IMR-90 (cell line): Measurements from ENCODE around the gene NOX3. TPM values are rescaled to one million over a fixed set of nuclear protein-coding genes. Genes with fewer than 3 reads are reported as not detected.
"Not testable (repeated sequence)": the region's sequence is repeated elsewhere in the genome, so short reads cannot be mapped to it uniquely, and the experiment has no call there.

ENCODE experiments used
- ATAC-seq: fragments of 200-7000 bp; cut with Tn5 transposase; 2 replicates; pipeline ENCODE4 v1.9.1; 2020; ENCODE audit warnings: low read depth, mild to moderate bottlenecking, moderate library complexity
- BruUV-seq: library from RNA; stranded (reverse); fragments of 400-500 nt; replicated peaks from 2 replicates; lab custom pipeline; 2021; lab: Mats Ljungman, UMichigan
- CTCF ChIA-PET: fragments of 300-600 bp; formaldehyde crosslinking; extraction: SDS; loops from one replicate; lab custom pipeline; 2021; ENCODE audit warnings: antibody characterized with exemption; lab: Yijun Ruan, JAX
- POLR2A ChIA-PET: fragments of 300-600 bp; sonication (Branson Sonifier 250); formaldehyde crosslinking; loops from one replicate; lab custom pipeline; 2022; ENCODE audit warnings: antibody characterized with exemption; ENCODE audit not compliant: unreplicated experiment; lab: Charles Lee
- DNase-seq: peaks from one replicate; pipeline ENCODE4 v3.0.0; 2013
- H2AFZ ChIP-seq: replicated peaks from 2 replicates; pipeline ENCODE3; 2013; ENCODE audit warnings: low read length, mild to moderate bottlenecking; ENCODE audit not compliant: poor library complexity
- H2AK5ac ChIP-seq: 2 replicates; pipeline ENCODE4 v1.6.1; 2013; ENCODE audit warnings: low read depth, low read length, inconsistent platforms
- H2AK9ac ChIP-seq: replicated peaks from 2 replicates; pipeline ENCODE3; 2013; ENCODE audit warnings: mild to moderate bottlenecking, low read depth, low read length, moderate library complexity; ENCODE audit not compliant: poor library complexity
- H2BK120ac ChIP-seq: 2 replicates; pipeline ENCODE4 v1.6.1; 2013; ENCODE audit warnings: low read depth, low read length, inconsistent platforms
- H2BK15ac ChIP-seq: 3 replicates; pipeline ENCODE4 v1.6.1; 2013; ENCODE audit warnings: low read depth, low read length, inconsistent platforms
- H2BK20ac ChIP-seq: 2 replicates; pipeline ENCODE4 v1.6.1; 2013; ENCODE audit warnings: low read depth, mild to moderate bottlenecking, inconsistent platforms, low read length, moderate library complexity
- H2BK5ac ChIP-seq: 2 replicates; pipeline ENCODE4 v1.6.1; 2013; ENCODE audit warnings: mild to moderate bottlenecking, low read depth, low read length, inconsistent platforms; ENCODE audit not compliant: poor library complexity, severe bottlenecking
- H3K14ac ChIP-seq: replicated peaks from 2 replicates; pipeline ENCODE4 v1.6.1; 2013; ENCODE audit warnings: low read depth, low read length, inconsistent platforms
- H3K18ac ChIP-seq: 2 replicates; pipeline ENCODE4 v1.6.1; 2013; ENCODE audit warnings: low read depth, low read length, control low read depth
- H3K23ac ChIP-seq: 2 replicates; pipeline ENCODE4 v1.6.1; 2013; ENCODE audit warnings: low read depth, low read length, inconsistent platforms
- H3K27ac ChIP-seq: 2 replicates; pipeline ENCODE4 v1.5.1; 2013; ENCODE audit warnings: mild to moderate bottlenecking, control low read depth, low read length; ENCODE audit not compliant: insufficient read depth
- H3K27me3 ChIP-seq: 2 replicates; pipeline ENCODE4 v1.6.1; 2013; ENCODE audit warnings: low read length; ENCODE audit not compliant: control insufficient read depth, insufficient read depth
- H3K36me3 ChIP-seq: 2 replicates; pipeline ENCODE4 v1.6.1; 2013; ENCODE audit warnings: low read length, mixed read lengths; ENCODE audit not compliant: control insufficient read depth, insufficient read depth
- H3K4ac ChIP-seq: 2 replicates; pipeline ENCODE4 v1.6.1; 2013; ENCODE audit warnings: low read depth, low read length, inconsistent platforms
- H3K4me1 ChIP-seq: 2 replicates; pipeline ENCODE4 v1.6.1; 2013; ENCODE audit warnings: low read length, mixed read lengths; ENCODE audit not compliant: control insufficient read depth, insufficient read depth
- H3K4me2 ChIP-seq: 2 replicates; pipeline ENCODE4 v1.6.1; 2013; ENCODE audit warnings: low read depth, mild to moderate bottlenecking, control low read depth, low read length, moderate library complexity
- H3K4me3 ChIP-seq: 2 replicates; pipeline ENCODE4 v1.5.1; 2013; ENCODE audit warnings: low read depth, mild to moderate bottlenecking, control low read depth, low read length, moderate library complexity; ENCODE audit not compliant: insufficient read depth
- H3K56ac ChIP-seq: 2 replicates; pipeline ENCODE4 v1.6.1; 2013; ENCODE audit warnings: low read length, inconsistent platforms; ENCODE audit not compliant: insufficient read depth; ENCODE audit errors: extremely low read depth
- H3K79me1 ChIP-seq, 2 experiments: 2 replicates each; pipeline ENCODE4 v1.6.1; 2013; ENCODE audit warnings: low read length in 2 of 2, inconsistent platforms in 1 of 2, low read depth in 1 of 2
- H3K9ac ChIP-seq: 2 replicates; pipeline ENCODE4 v1.6.1; 2013; ENCODE audit warnings: low read depth, low read length, control low read depth
- H3K9me1 ChIP-seq: 2 replicates; pipeline ENCODE4 v1.6.1; 2013; ENCODE audit warnings: low read length, inconsistent platforms; ENCODE audit not compliant: insufficient read depth
- H3K9me3 ChIP-seq: 2 replicates; pipeline ENCODE4 v1.6.1; 2013; ENCODE audit warnings: low read length; ENCODE audit not compliant: control insufficient read depth, insufficient read depth
- H4K20me1 ChIP-seq: 2 replicates; pipeline ENCODE4 v1.6.1; 2013; ENCODE audit warnings: low read length, inconsistent platforms; ENCODE audit not compliant: insufficient read depth
- H4K5ac ChIP-seq: 2 replicates; pipeline ENCODE4 v1.6.1; 2013; ENCODE audit warnings: mild to moderate bottlenecking, low read depth, low read length, control low read depth
- H4K8ac ChIP-seq, 2 experiments: 2 replicates each; pipeline ENCODE4 v1.6.1; 2013; ENCODE audit warnings: low read depth in 2 of 2, low read length in 2 of 2, control low read depth in 1 of 2, inconsistent platforms in 1 of 2
- H4K91ac ChIP-seq: 2 replicates; pipeline ENCODE4 v1.6.1; 2013; ENCODE audit warnings: low read depth, low read length, inconsistent platforms; ENCODE audit not compliant: insufficient read depth
- WGBS, 2 experiments: methylation state at CpG; one replicate each; pipeline versions ENCODE4 v1.1.5 to v1.1.7; 2013; ENCODE audit warnings: missing lambda C conversion rate in 2 of 2; ENCODE audit not compliant: insufficient read length in 1 of 2; ENCODE audit errors: extremely low coverage in 2 of 2; 5-methylcytosine and 5-hydroxymethylcytosine counted together
- dilution Hi-C: fragments of 300-500 bp; cut with HindIII; formaldehyde crosslinking; loops from one replicate; pipeline ENCODE4 v1.14.3; 2018; ENCODE audit warnings: low sequenced_read_pairs; ENCODE audit not compliant: unreplicated experiment
- in situ Hi-C: fragments of 300-500 bp; cut with MboI; formaldehyde crosslinking; loops from 3 replicates; pipeline ENCODE4 v1.14.3; 2019; ENCODE audit warnings: low sequenced_read_pairs, inconsistent platforms, mixed read lengths
- intact Hi-C: fragments of 100-400 bp; cut with micrococcal nuclease; formaldehyde crosslinking; loops from 2 replicates; pipeline ENCODE4 v1.10.0; 2022
- polyA plus RNA-seq, 3 experiments: library from polyadenylated mRNA; depleted of rRNA; stranded (reverse); fragments of >200 nt; gene quantifications; 2 replicates each; pipeline ENCODE4 v1.2.3, GENCODE V29; 2012; ENCODE audit warnings: low replicate concordance in 1 of 3
- total RNA-seq: library from RNA; depleted of rRNA; stranded (reverse); fragments of >200 nt; gene quantifications from 2 replicates; pipeline ENCODE4 v1.2.3, GENCODE V29; 2012

Gene NOX3
- total and polyA plus RNA-seq, 2 of the 4 experiments (the other 2 are of a cell fraction) = not detected

- H4K20me1 ChIP-seq, H3K14ac ChIP-seq, H2AK9ac ChIP-seq, H2AK5ac ChIP-seq, H4K91ac ChIP-seq, POLR2A ChIA-PET, H3K4ac ChIP-seq, H2BK5ac ChIP-seq, DNase-seq, H3K9ac ChIP-seq, H4K5ac ChIP-seq, ATAC-seq, BruUV-seq, H3K27ac ChIP-seq, H3K79me1 ChIP-seq, CTCF ChIA-PET, H2AFZ ChIP-seq, H3K56ac ChIP-seq, H3K9me3 ChIP-seq, H3K4me2 ChIP-seq, H3K4me1 ChIP-seq, H3K9me1 ChIP-seq, dilution Hi-C loops, H3K27me3 ChIP-seq, intact Hi-C loops, H4K8ac ChIP-seq, H3K36me3 ChIP-seq, in situ Hi-C loops, H3K23ac ChIP-seq, H3K4me3 ChIP-seq, H3K18ac ChIP-seq: not testable (repeated sequence)
- Histone ChIP-seq H2BK20ac (peak overlapping the region; percentile 65; the same call in 1 of the 2 replicates), H2BK120ac (peak overlapping the region; percentile 49; the same call in 1 of the 2 replicates), H2BK15ac (0 out of 3 replicates have a peak overlapping the region, but pooled peaks have one; percentile 57)
- WGBS, 2 experiments = 90% methylated on average over 2 of the region's 6 CpGs; no CpG with 5 or more reads in 1 of the 2 experiments
Observed at GRCh38 chr6:155488197-155488596, 32.6 kb upstream of the NOX3 start.
